GM18909 (cell line): ENCODE data around the gene CFAP410.
"Not testable (repeated sequence)": the region's sequence is repeated elsewhere in the genome, so short reads cannot be mapped to it uniquely, and the experiment has no call there.

Experiments
- ATAC-seq: cut with Tn5 transposase; IDR thresholded peaks from one replicate; pipeline ENCODE4 v1.9.1; 2021; ENCODE audit warnings: mild to moderate bottlenecking; ENCODE audit not compliant: unreplicated experiment, poor library complexity

Gene CFAP410

GRCh38 chr21:44302573-44303401 is 36.4 kb downstream of the CFAP410 start:
- ATAC-seq: not testable (repeated sequence)

- no peak for ATAC-seq
Observed at GRCh38 chr21:44301961-44302406, 37.2 kb downstream of the CFAP410 start.

GRCh38 chr21:44301141-44301540 is 38.0 kb downstream of the CFAP410 start:
- no peak for ATAC-seq

GRCh38 chr21:44300262-44300959 is 38.8 kb downstream of the CFAP410 start:
- peak; percentile 34 for ATAC-seq

GRCh38 chr21:44299458-44300261 is 39.5 kb downstream of the CFAP410 start, which contains the start of gene PFKL:
TSS of gene PFKL (plus strand) at chr21:44300053. CDS start at chr21:44300106, 53 bp downstream.
- ATAC-seq: peak; percentile 57

GRCh38 chr21:44299085-44299457 is 40.1 kb downstream of the CFAP410 start:
- ATAC-seq: no peak

- no peak for ATAC-seq
Observed at GRCh38 chr21:44298301-44298700, 40.9 kb downstream of the CFAP410 start.

- peak; percentile 30 for ATAC-seq
Observed at GRCh38 chr21:44297525-44298290, 41.5 kb downstream of the CFAP410 start.

GRCh38 chr21:44296916-44297315 is 42.3 kb downstream of the CFAP410 start:
- no peak for ATAC-seq

- no peak for ATAC-seq
Observed at GRCh38 chr21:44296103-44296519, 43.1 kb downstream of the CFAP410 start.

- no peak for ATAC-seq
Observed at GRCh38 chr21:44295646-44296045, 43.5 kb downstream of the CFAP410 start.

GRCh38 chr21:44295163-44295573 is 44.0 kb downstream of the CFAP410 start:
- ATAC-seq: no peak

GRCh38 chr21:44294391-44295162 is 44.6 kb downstream of the CFAP410 start:
- no peak for ATAC-seq

GRCh38 chr21:44293551-44294231 is 45.5 kb downstream of the CFAP410 start:
- no peak for ATAC-seq

GRCh38 chr21:44292812-44293195 is 46.4 kb downstream of the CFAP410 start:
- no peak for ATAC-seq

GRCh38 chr21:44291936-44292811 is 47.0 kb downstream of the CFAP410 start:
- ATAC-seq: no peak

- ATAC-seq: no peak
Observed at GRCh38 chr21:44291078-44291935, 47.9 kb downstream of the CFAP410 start.
